ENCODE data around the gene PIP4K2C.
A peak's percentile ranks its signal among the peaks of the same experiment; 100 is the strongest.

The PIP4K2C gene

DNA sequence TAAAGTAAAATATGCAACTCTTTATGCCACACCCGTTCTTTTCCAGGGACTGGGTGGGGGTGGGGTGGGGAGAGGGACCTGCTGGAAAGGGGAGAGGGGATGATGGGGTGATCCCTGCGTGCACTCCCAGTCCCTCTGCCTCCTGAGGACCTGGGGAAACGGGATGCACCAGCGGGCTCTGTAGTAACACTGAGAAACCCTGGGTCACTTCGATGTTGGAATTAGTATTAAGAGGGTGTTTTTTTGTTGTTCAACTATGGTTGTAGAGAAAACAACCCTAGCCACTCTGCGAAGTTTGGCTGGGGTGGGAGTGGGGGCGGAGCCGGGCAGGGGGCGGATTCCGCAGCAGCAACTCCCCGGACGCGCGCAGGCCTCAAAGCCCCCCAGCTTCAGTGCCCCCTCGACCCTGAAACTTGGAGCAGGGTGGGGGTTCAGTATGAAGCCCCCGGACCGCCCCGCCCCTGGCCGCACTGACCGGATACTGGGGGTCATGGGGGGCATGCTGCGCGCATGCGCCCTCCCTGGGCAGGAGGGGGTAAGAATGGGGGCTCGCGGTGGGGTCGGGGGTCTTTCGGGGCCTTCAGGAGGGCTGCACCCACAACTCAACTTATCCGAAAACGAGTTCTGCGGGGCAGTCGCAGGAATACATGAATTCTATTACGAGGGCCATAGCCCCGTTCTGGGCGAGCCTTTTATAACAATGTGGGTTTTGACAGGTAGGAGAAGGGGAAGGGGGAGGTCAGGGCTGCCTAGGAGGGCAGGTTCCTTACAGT is 19.0 kb downstream of the PIP4K2C start:
- peaks cover 5% of the 10 kb centered on the region for H3K4me1 ChIP-seq (ENCODE audit: low read length)
- H3K9me2 ChIP-seq (replicated peaks; ENCODE audit: insufficient read depth, low read length), result no peaks in the 10 kb centered on the region
- no peaks in the 10 kb centered on the region for H4K20me1 ChIP-seq (ENCODE audit: insufficient read depth, low read length)
- H3K4me2 ChIP-seq (ENCODE audit: low read depth, low read length), result no peak overlapping the region
- H3F3A ChIP-seq (ENCODE audit: insufficient read depth, low read length), result no peaks in the 10 kb centered on the region; the same call in 1 of the 2 replicates
- no peak overlapping the region for H2AFZ ChIP-seq (ENCODE audit: low read length)
- DNase-seq, result no peak
- H3K79me2 ChIP-seq (ENCODE audit: low read length), result no peaks in the 10 kb centered on the region
- no peaks in the 10 kb centered on the region for H3K9me3 ChIP-seq (replicated peaks; ENCODE audit: insufficient read depth, low read length)
- no peak overlapping the region for H3K27ac ChIP-seq (ENCODE audit: low read length)
- H3K4me3 ChIP-seq (ENCODE audit: low read length), result no peak overlapping the region
- H3K27me3 ChIP-seq (replicated peaks; ENCODE audit: insufficient read depth, low read length), result no peaks in the 10 kb centered on the region
- H3K36me3 ChIP-seq (replicated peaks; ENCODE audit: insufficient read depth, low read length), result no peaks in the 10 kb centered on the region
- TF ChIP-seq, protein P1, sequence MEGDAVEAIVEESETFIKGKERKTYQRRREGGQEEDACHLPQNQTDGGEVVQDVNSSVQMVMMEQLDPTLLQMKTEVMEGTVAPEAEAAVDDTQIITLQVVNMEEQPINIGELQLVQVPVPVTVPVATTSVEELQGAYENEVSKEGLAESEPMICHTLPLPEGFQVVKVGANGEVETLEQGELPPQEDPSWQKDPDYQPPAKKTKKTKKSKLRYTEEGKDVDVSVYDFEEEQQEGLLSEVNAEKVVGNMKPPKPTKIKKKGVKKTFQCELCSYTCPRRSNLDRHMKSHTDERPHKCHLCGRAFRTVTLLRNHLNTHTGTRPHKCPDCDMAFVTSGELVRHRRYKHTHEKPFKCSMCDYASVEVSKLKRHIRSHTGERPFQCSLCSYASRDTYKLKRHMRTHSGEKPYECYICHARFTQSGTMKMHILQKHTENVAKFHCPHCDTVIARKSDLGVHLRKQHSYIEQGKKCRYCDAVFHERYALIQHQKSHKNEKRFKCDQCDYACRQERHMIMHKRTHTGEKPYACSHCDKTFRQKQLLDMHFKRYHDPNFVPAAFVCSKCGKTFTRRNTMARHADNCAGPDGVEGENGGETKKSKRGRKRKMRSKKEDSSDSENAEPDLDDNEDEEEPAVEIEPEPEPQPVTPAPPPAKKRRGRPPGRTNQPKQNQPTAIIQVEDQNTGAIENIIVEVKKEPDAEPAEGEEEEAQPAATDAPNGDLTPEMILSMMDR (IDR thresholded peaks at IDR 0.05; ENCODE audit: low read length), result no peak
- TF ChIP-seq EZH2 (optimal IDR thresholded peaks at IDR 0.05; ENCODE audit: low read depth, low read length) (no peak), EZH2phosphoT487 (IDR thresholded peaks at IDR 0.05; ENCODE audit: low read length) (no peak)
- H3K9ac ChIP-seq (ENCODE audit: low read length), result no peak overlapping the region

- DNase-seq, result no peak
- Histone ChIP-seq H3K4me2 (ENCODE audit: low read depth, low read length) (peak overlapping the region; percentile 95), H3K9me3 (replicated peaks; ENCODE audit: insufficient read depth, low read length) (no peaks in the 10 kb centered on the region), H3K9ac (ENCODE audit: low read length) (peak overlapping the region; percentile 66; the same call in 1 of the 2 replicates), H3K4me3 (ENCODE audit: low read length) (peak overlapping the region; percentile 77), H3K27me3 (replicated peaks; ENCODE audit: insufficient read depth, low read length) (no peaks in the 10 kb centered on the region), H3K79me2 (ENCODE audit: low read length) (no peaks in the 10 kb centered on the region), H3K36me3 (replicated peaks; ENCODE audit: insufficient read depth, low read length) (no peaks in the 10 kb centered on the region), H3K4me1 (ENCODE audit: low read length) (peaks cover 5% of the 10 kb centered on the region), H3K27ac (ENCODE audit: low read length) (no peak overlapping the region), H3K9me2 (replicated peaks; ENCODE audit: insufficient read depth, low read length) (no peaks in the 10 kb centered on the region), H4K20me1 (ENCODE audit: insufficient read depth, low read length) (no peaks in the 10 kb centered on the region), H2AFZ (ENCODE audit: low read length) (peak overlapping the region; percentile 99), H3F3A (ENCODE audit: insufficient read depth, low read length) (no peaks in the 10 kb centered on the region; the same call in 1 of the 2 replicates)
- TF ChIP-seq EZH2phosphoT487 (IDR thresholded peaks at IDR 0.05; ENCODE audit: low read length), result no peak
- TF ChIP-seq EZH2 (optimal IDR thresholded peaks at IDR 0.05; ENCODE audit: low read depth, low read length), result no peak
- TF ChIP-seq, protein P1 (IDR thresholded peaks at IDR 0.05; ENCODE audit: low read length), result no peak
Measured at GRCh38 chr12:57610554-57611107, 19.6 kb downstream of the PIP4K2C start.

GRCh38 chr12:57611108-57611826 is 20.3 kb downstream of the PIP4K2C start, which contains the start of gene ARHGEF25:
Gene ARHGEF25 (plus strand): TSS chr12:57611435. CDS start chr12:57611895, 460 bp downstream.
- Histone ChIP-seq H3K79me2 (ENCODE audit: low read length) (no peaks in the 10 kb centered on the region), H3K9me3 (replicated peaks; ENCODE audit: insufficient read depth, low read length) (no peaks in the 10 kb centered on the region), H3K9ac (ENCODE audit: low read length) (peak within 1 kb of the TSS; percentile 66; the same call in 1 of the 2 replicates), H3K27me3 (replicated peaks; ENCODE audit: insufficient read depth, low read length) (no peaks in the 10 kb centered on the region), H3K9me2 (replicated peaks; ENCODE audit: insufficient read depth, low read length) (no peaks in the 10 kb centered on the region), H2AFZ (ENCODE audit: low read length) (peak within 1 kb of the TSS; percentile 99), H3K36me3 (replicated peaks; ENCODE audit: insufficient read depth, low read length) (no peaks in the 10 kb centered on the region), H3K4me1 (ENCODE audit: low read length) (peaks cover 5% of the 10 kb centered on the region; the same call in 1 of the 2 replicates), H4K20me1 (ENCODE audit: insufficient read depth, low read length) (no peaks in the 10 kb centered on the region), H3K4me2 (ENCODE audit: low read depth, low read length) (peak within 1 kb of the TSS; percentile 95), H3K4me3 (ENCODE audit: low read length) (peak within 1 kb of the TSS; percentile 77), H3F3A (ENCODE audit: insufficient read depth, low read length) (no peaks in the 10 kb centered on the region; the same call in 1 of the 2 replicates), H3K27ac (ENCODE audit: low read length) (no peak within 1 kb of the TSS)
- peak; percentile 19 for DNase-seq
- TF ChIP-seq EZH2 (optimal IDR thresholded peaks at IDR 0.05; ENCODE audit: low read depth, low read length) (no peak), EZH2phosphoT487 (IDR thresholded peaks at IDR 0.05; ENCODE audit: low read length) (no peak)
- TF ChIP-seq, protein P1 (IDR thresholded peaks at IDR 0.05; ENCODE audit: low read length), result no peak

All from MM.1S (cell line).